DND-41 (cell line): ENCODE results near the gene PDGFB.

ENCODE experiments used
- EZH2 ChIP-seq: IDR thresholded peaks from 3 replicates; pipeline ENCODE4 v1.6.1; 2012; ENCODE audit warnings: borderline replicate concordance, low read depth, mild to moderate bottlenecking, moderate library complexity, low read length, inconsistent platforms; ENCODE audit not compliant: severe bottlenecking
- TF ChIP-seq, protein P1 (sequence below): IDR thresholded peaks from 2 replicates; pipeline ENCODE4 v1.5.1; 2012; ENCODE audit warnings: borderline replicate concordance, low read length, moderate library complexity, mild to moderate bottlenecking; ENCODE audit not compliant: poor library complexity, severe bottlenecking; ENCODE audit errors: extremely low read depth

DNA sequence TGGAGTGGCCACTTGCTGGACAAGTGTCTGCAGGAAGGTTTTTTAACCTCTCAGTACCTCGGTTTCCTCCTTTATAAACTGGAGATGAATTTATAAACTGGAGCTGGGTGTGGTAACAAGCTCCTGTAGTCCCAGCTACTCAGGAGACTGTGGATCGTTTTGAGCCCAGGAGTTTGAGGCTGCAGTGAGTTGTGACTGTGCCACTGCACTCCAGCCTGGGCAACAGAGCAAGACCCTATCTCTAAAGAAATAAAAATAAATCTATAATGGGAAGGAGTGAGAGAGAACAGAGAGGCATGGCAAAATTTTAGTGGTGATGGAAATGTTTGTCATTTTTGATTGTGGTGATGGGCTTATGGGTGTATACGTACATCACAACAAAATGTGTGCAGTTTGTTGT, 1.4 kb upstream of the PDGFB start:
- TF ChIP-seq, protein P1, sequence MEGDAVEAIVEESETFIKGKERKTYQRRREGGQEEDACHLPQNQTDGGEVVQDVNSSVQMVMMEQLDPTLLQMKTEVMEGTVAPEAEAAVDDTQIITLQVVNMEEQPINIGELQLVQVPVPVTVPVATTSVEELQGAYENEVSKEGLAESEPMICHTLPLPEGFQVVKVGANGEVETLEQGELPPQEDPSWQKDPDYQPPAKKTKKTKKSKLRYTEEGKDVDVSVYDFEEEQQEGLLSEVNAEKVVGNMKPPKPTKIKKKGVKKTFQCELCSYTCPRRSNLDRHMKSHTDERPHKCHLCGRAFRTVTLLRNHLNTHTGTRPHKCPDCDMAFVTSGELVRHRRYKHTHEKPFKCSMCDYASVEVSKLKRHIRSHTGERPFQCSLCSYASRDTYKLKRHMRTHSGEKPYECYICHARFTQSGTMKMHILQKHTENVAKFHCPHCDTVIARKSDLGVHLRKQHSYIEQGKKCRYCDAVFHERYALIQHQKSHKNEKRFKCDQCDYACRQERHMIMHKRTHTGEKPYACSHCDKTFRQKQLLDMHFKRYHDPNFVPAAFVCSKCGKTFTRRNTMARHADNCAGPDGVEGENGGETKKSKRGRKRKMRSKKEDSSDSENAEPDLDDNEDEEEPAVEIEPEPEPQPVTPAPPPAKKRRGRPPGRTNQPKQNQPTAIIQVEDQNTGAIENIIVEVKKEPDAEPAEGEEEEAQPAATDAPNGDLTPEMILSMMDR = no peak
- TF ChIP-seq EZH2 = no peak
